Spinal cord (tissue), 4 donors: ENCODE measurements around the gene ATP5PD. TPM values are rescaled to one million over a fixed set of nuclear protein-coding genes. Genes with fewer than 3 reads are reported as not detected.

Source experiments
- polyA plus RNA-seq, 2 donors: library from polyadenylated mRNA; unstranded; fragments of 120-200 nt; gene quantifications; one replicate each; pipeline ENCODE4 v1.2.1, GENCODE V29; 2013; ENCODE audit not compliant: insufficient read length in 2 of 2
- small RNA-seq: library from RNA; depleted of rRNA; stranded (forward); fragments of <200 nt; gene quantifications from one replicate; pipeline ENCODE3, GENCODE V24; 2014; ENCODE audit warnings: low replicate concordance
- total RNA-seq, 2 donors: library from RNA; depleted of rRNA in 1 of 2; stranded (reverse); fragments of 120-200 nt in 1 of 2; fragments of >200 nt in 1 of 2; gene quantifications; one replicate each; pipeline versions ENCODE4 v1.2.3 to v1.2.4, GENCODE V29; 2013 to 2014

ATP5PD gene
- total and polyA plus RNA-seq, 4 donors = 145 to 326 (median 304) TPM

Small RNAs within 50 kb of the gene (small RNA-seq; reads per million reads assigned to genes)
- gene AC111186.1 (not detected), gene RF00019 (not detected), gene RN7SL573P (not detected), gene RNU6-362P (not detected)

Other genes with a start within 250 kb of the ATP5PD start
- gene GRIN2C, start 187.1 kb downstream of the ATP5PD start, total RNA-seq = 1 to 10 TPM; 1.5 to 2.2 TPM
- gene GRIN2C, start 187.1 kb downstream of the ATP5PD start, polyA plus RNA-seq = 1 to 10 TPM; 3.0 to 3.5 TPM
- gene FDXR, start 174.0 kb downstream of the ATP5PD start, total RNA-seq = 1 to 10 TPM; 3.0 to 7.7 TPM
- gene FDXR, start 174.0 kb downstream of the ATP5PD start, polyA plus RNA-seq = 10 to 100 TPM in 1 of 2 donors, 1 to 10 TPM in 1; 9.6 to 11.3 TPM
- gene FADS6, start 153.3 kb downstream of the ATP5PD start, total RNA-seq = 1 to 10 TPM; 1.9 to 5.1 TPM
- gene FADS6, start 153.3 kb downstream of the ATP5PD start, polyA plus RNA-seq = 1 to 10 TPM; 7.5 to 8.7 TPM
- under 1 TPM; 0.06 to 0.20 TPM for gene USH1G, start 123.7 kb downstream of the ATP5PD start, total RNA-seq
- gene USH1G, start 123.7 kb downstream of the ATP5PD start, polyA plus RNA-seq = under 1 TPM; 0.41 to 0.42 TPM
- not detected for gene OTOP2, start 122.7 kb downstream of the ATP5PD start, total RNA-seq
- under 1 TPM in 1 of 2 donors, not detected in 1; 0.08 TPM for gene OTOP2, start 122.7 kb downstream of the ATP5PD start, polyA plus RNA-seq
- gene OTOP3, start 111.1 kb downstream of the ATP5PD start, total RNA-seq = not detected
- not detected for gene OTOP3, start 111.1 kb downstream of the ATP5PD start, polyA plus RNA-seq
- gene HID1, start 74.2 kb downstream of the ATP5PD start, total RNA-seq = 10 to 100 TPM; 12.3 to 16.5 TPM
- 10 to 100 TPM; 51.1 to 61.6 TPM for gene HID1, start 74.2 kb downstream of the ATP5PD start, polyA plus RNA-seq
- 1 to 10 TPM; 7.3 to 8.0 TPM for gene CDR2L, start 59.3 kb downstream of the ATP5PD start, total RNA-seq
- 10 to 100 TPM; 24.3 to 25.4 TPM for gene CDR2L, start 59.3 kb downstream of the ATP5PD start, polyA plus RNA-seq
- gene MRPL58, start 34.3 kb downstream of the ATP5PD start, total RNA-seq = 10 to 100 TPM; 13.0 to 35.5 TPM
- gene MRPL58, start 34.3 kb downstream of the ATP5PD start, polyA plus RNA-seq = 10 to 100 TPM; 24.5 to 27.0 TPM
- gene KCTD2, start 256 bp upstream of the ATP5PD start, total RNA-seq = 10 to 100 TPM; 31.9 to 45.6 TPM
- gene KCTD2, start 256 bp upstream of the ATP5PD start, polyA plus RNA-seq = 10 to 100 TPM; 66.8 to 72.3 TPM
- 1 to 10 TPM; 2.4 to 8.7 TPM for gene SLC16A5, start 41.0 kb upstream of the ATP5PD start, total RNA-seq
- gene SLC16A5, start 41.0 kb upstream of the ATP5PD start, polyA plus RNA-seq = 1 to 10 TPM; 3.4 to 7.9 TPM
- gene ARMC7, start 63.0 kb upstream of the ATP5PD start, total RNA-seq = 1 to 10 TPM; 2.5 to 5.5 TPM
- 10 to 100 TPM; 12.5 to 14.2 TPM for gene ARMC7, start 63.0 kb upstream of the ATP5PD start, polyA plus RNA-seq
- 10 to 100 TPM; 27.2 to 61.0 TPM for gene NT5C, start 84.8 kb upstream of the ATP5PD start, total RNA-seq
- 10 to 100 TPM; 52.4 to 59.4 TPM for gene NT5C, start 84.8 kb upstream of the ATP5PD start, polyA plus RNA-seq
- 100 to 1,000 TPM in 1 of 2 donors, 10 to 100 TPM in 1; 79.8 to 116 TPM for gene JPT1, start 107.5 kb upstream of the ATP5PD start, total RNA-seq
- 100 to 1,000 TPM; 319 to 353 TPM for gene JPT1, start 107.5 kb upstream of the ATP5PD start, polyA plus RNA-seq
- 100 to 1,000 TPM; 133 to 360 TPM for gene SUMO2, start 136.0 kb upstream of the ATP5PD start, total RNA-seq
- 100 to 1,000 TPM; 557 to 562 TPM for gene SUMO2, start 136.0 kb upstream of the ATP5PD start, polyA plus RNA-seq
- gene NUP85, start 158.7 kb upstream of the ATP5PD start, total RNA-seq = 10 to 100 TPM; 29.8 to 40.3 TPM
- gene NUP85, start 158.7 kb upstream of the ATP5PD start, polyA plus RNA-seq = 10 to 100 TPM; 44.9 to 63.0 TPM
- gene GGA3, start 214.6 kb upstream of the ATP5PD start, total RNA-seq = 10 to 100 TPM; 12.1 to 19.8 TPM
- 10 to 100 TPM; 53.4 to 57.5 TPM for gene GGA3, start 214.6 kb upstream of the ATP5PD start, polyA plus RNA-seq
- gene MRPS7, start 214.9 kb upstream of the ATP5PD start, total RNA-seq = 10 to 100 TPM; 47.9 to 71.2 TPM
- 10 to 100 TPM; 70.3 to 73.5 TPM for gene MRPS7, start 214.9 kb upstream of the ATP5PD start, polyA plus RNA-seq
- gene MIF4GD, start 224.3 kb upstream of the ATP5PD start, total RNA-seq = 10 to 100 TPM; 11.0 to 21.8 TPM
- 10 to 100 TPM; 30.2 to 31.1 TPM for gene MIF4GD, start 224.3 kb upstream of the ATP5PD start, polyA plus RNA-seq
- gene SLC25A19, start 242.5 kb upstream of the ATP5PD start, total RNA-seq = 1 to 10 TPM; 6.7 to 9.3 TPM
- 10 to 100 TPM in 1 of 2 donors, 1 to 10 TPM in 1; 9.0 to 11.7 TPM for gene SLC25A19, start 242.5 kb upstream of the ATP5PD start, polyA plus RNA-seq